ENCODE results near the gene ZNF286A. TPM values are rescaled to one million over a fixed set of nuclear protein-coding genes. Genes with fewer than 3 reads are reported as not detected.

The ZNF286A gene
- total RNA-seq, 4 donors from 2014 or later, result 15.2 to 20.4 (median 18.9) TPM

- Histone ChIP-seq H3K27me3 (no peaks in the 10 kb centered on the region), H3K36me3 (no peaks in the 10 kb centered on the region), H3K4me1 (peaks cover 21 to 26% (median 21%) of the 10 kb centered on the region in 4 donors), H3K9me3 (no peaks in the 10 kb centered on the region), H3K4me3 (no peak overlapping the region), H3K27ac (replicated peaks in 1 of 4) (no peak overlapping the region)
- WGBS, result 76% methylated on average over 3 of the region's 3 CpGs
- no peak for DNase-seq (ENCODE audit: extremely low spot score)
- no peak for TF ChIP-seq POLR2AphosphoS5 (IDR thresholded peaks at IDR 0.05)
- TF ChIP-seq POLR2A (IDR thresholded peaks at IDR 0.05; ENCODE audit: low read depth), result no peak
- no peak for TF ChIP-seq EP300 (IDR thresholded peaks at IDR 0.05)
- no peak for TF ChIP-seq CTCF (IDR thresholded peaks at IDR 0.05)
- intact Hi-C loops (cut with DNase I), result no loop called here
These were observed 44.5 kb upstream of the ZNF286A start for GRCh38 chr17:15654886-15655561.

- Histone ChIP-seq H3K27me3 (no peaks in the 10 kb centered on the region), H3K4me1 (peaks cover 0 to 15% (median 0%) of the 10 kb centered on the region in 4 donors), H3K27ac (replicated peaks in 1 of 4) (no peak overlapping the region), H3K36me3 (no peaks in the 10 kb centered on the region), H3K4me3 (no peak overlapping the region), H3K9me3 (no peaks in the 10 kb centered on the region)
- intact Hi-C loops (cut with DNase I), result no loop called here
- TF ChIP-seq EP300 (IDR thresholded peaks at IDR 0.05) (no peak), CTCF (IDR thresholded peaks at IDR 0.05) (no peak), POLR2A (IDR thresholded peaks at IDR 0.05; ENCODE audit: low read depth) (no peak), POLR2AphosphoS5 (IDR thresholded peaks at IDR 0.05) (no peak)
- no peak for DNase-seq (ENCODE audit: extremely low spot score)
These were observed 41.7 kb upstream of the ZNF286A start for GRCh38 chr17:15657868-15658267.

DNA sequence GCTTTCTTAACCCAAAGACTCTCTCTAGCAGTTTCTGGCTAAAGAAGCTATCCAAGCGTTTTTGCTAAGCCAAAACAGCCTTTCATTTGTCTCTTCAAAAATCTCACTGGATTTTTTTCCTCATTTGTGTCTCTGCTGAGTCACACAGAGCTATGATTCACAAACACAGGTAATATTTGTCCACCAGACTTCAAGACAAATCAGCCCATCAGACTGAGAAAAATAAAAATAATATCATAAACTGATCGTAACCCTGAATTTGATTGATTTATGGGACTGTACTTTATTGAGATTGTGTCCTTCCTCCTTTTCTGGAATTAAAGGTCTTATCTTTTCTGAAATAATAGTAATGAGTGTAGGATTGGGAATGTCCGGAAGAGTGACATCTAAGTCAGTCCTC, 41.3 kb upstream of the ZNF286A start:
- intact Hi-C loops (cut with DNase I), result no loop called here
- H3K9me3 ChIP-seq, result no peaks in the 10 kb centered on the region
- 86% methylated on average over 3 of the region's 3 CpGs for WGBS
- no peaks in the 10 kb centered on the region for H3K36me3 ChIP-seq
- H3K4me1 ChIP-seq, result peaks cover 0 to 15% (median 0%) of the 10 kb centered on the region in 4 donors
- TF ChIP-seq EP300 (IDR thresholded peaks at IDR 0.05), result no peak
- no peak for TF ChIP-seq POLR2A (IDR thresholded peaks at IDR 0.05; ENCODE audit: low read depth)
- no peak for TF ChIP-seq POLR2AphosphoS5 (IDR thresholded peaks at IDR 0.05)
- TF ChIP-seq CTCF (IDR thresholded peaks at IDR 0.05), result no peak
- no peak for DNase-seq (ENCODE audit: extremely low spot score)
- H3K27me3 ChIP-seq, result no peaks in the 10 kb centered on the region
- H3K4me3 ChIP-seq, result no peak overlapping the region
- H3K27ac ChIP-seq (replicated peaks in 1 of 4), result no peak overlapping the region

GRCh38 chr17:15659236-15659635, 40.3 kb upstream of the ZNF286A start:
- peaks cover 0 to 6% (median 0%) of the 10 kb centered on the region in 4 donors for H3K36me3 ChIP-seq
- no peak overlapping the region for H3K4me3 ChIP-seq
- H3K27ac ChIP-seq (replicated peaks in 1 of 4), result no peak overlapping the region
- peaks cover 0 to 15% (median 0%) of the 10 kb centered on the region in 4 donors for H3K4me1 ChIP-seq
- WGBS, result 95% methylated on average over 6 of the region's 6 CpGs
- TF ChIP-seq CTCF (IDR thresholded peaks at IDR 0.05) (no peak), POLR2A (IDR thresholded peaks at IDR 0.05; ENCODE audit: low read depth) (no peak)
- no peaks in the 10 kb centered on the region for H3K9me3 ChIP-seq
- no peaks in the 10 kb centered on the region for H3K27me3 ChIP-seq
- intact Hi-C loops (cut with DNase I), result no loop called here
- no peak for DNase-seq (ENCODE audit: extremely low spot score)

DNA sequence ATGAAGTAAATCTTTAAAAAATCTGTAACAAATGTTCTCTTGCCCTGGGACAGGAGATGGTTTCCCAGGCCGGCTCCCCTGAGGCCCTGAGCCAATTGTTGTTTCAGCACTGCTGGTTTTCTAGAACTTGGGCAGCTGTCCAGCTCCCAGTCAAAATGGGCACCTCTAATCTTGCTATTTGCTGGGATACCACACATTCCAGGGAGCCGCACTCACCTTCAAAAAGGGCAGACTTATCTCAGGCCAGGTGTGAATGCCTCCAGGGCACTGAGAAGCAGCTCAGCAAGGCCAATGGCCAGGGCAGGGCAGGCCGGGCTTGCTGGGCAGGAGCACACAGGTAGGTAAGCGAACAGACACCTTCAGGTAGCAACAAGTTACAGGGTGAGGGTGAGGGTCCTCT, 39.9 kb upstream of the ZNF286A start:
- WGBS, result 85% methylated on average over 2 of the region's 4 CpGs
- Histone ChIP-seq H3K27me3 (no peaks in the 10 kb centered on the region), H3K27ac (replicated peaks in 1 of 4) (peak overlapping the region in 1 of 4 donors; percentile 41), H3K9me3 (no peaks in the 10 kb centered on the region), H3K4me3 (no peak overlapping the region), H3K4me1 (peaks cover 0 to 15% (median 0%) of the 10 kb centered on the region in 4 donors), H3K36me3 (peaks cover 0 to 10% (median 0%) of the 10 kb centered on the region in 4 donors)
- intact Hi-C loops (cut with DNase I), result no loop called here
- no peak for DNase-seq (ENCODE audit: extremely low spot score)
- TF ChIP-seq POLR2A (IDR thresholded peaks at IDR 0.05; ENCODE audit: low read depth) (no peak), EP300 (IDR thresholded peaks at IDR 0.05) (no peak), POLR2AphosphoS5 (IDR thresholded peaks at IDR 0.05) (no peak), CTCF (IDR thresholded peaks at IDR 0.05) (no peak)

Data from esophagus muscularis mucosa (tissue), 4 donors.